Coronary artery (tissue), 2 donors: ENCODE results near the gene SLC6A1.

Experiments used
- DNase-seq: peaks from one replicate; pipeline ENCODE4 v3.0.0-alpha.2; 2017; ENCODE audit warnings: low spot score
- H3K27ac ChIP-seq, 2 donors: fragments of 200-600 bp; sonication (generic); one replicate each; pipeline ENCODE4 v1.5.1; 2016 to 2019
- H3K4me3 ChIP-seq: fragments of 200-600 bp; sonication (generic); 2 replicates; pipeline ENCODE4 v1.5.1; 2016; ENCODE audit warnings: mild to moderate bottlenecking, moderate library complexity
- CTCF ChIP-seq: fragments of 200-600 bp; sonication (generic); IDR thresholded peaks from one replicate; pipeline ENCODE4 v1.5.1; 2019; ENCODE audit warnings: antibody characterized with exemption

The SLC6A1 gene

GRCh38 chr3:10975695-10976234 is 16.8 kb upstream of the SLC6A1 start:
- no peak for DNase-seq
- TF ChIP-seq CTCF, result no peak
- no peak overlapping the region for H3K27ac ChIP-seq
- H3K4me3 ChIP-seq, result no peak overlapping the region

- DNase-seq, result no peak
- H3K27ac ChIP-seq, result no peak overlapping the region
- no peak for TF ChIP-seq CTCF
- H3K4me3 ChIP-seq, result no peak overlapping the region
Measured at GRCh38 chr3:10976770-10977169, 15.8 kb upstream of the SLC6A1 start.

- DNase-seq, result no peak
- no peak for TF ChIP-seq CTCF
- Histone ChIP-seq H3K4me3 (no peak overlapping the region), H3K27ac (no peak overlapping the region)
Measured at GRCh38 chr3:10977892-10978510, 14.5 kb upstream of the SLC6A1 start.

GRCh38 chr3:10978956-10979355 is 13.6 kb upstream of the SLC6A1 start:
- DNase-seq, result no peak
- no peak overlapping the region for H3K27ac ChIP-seq
- H3K4me3 ChIP-seq, result no peak overlapping the region
- no peak for TF ChIP-seq CTCF

GRCh38 chr3:10980312-10980711 is 12.2 kb upstream of the SLC6A1 start:
- DNase-seq, result no peak
- H3K4me3 ChIP-seq, result no peak overlapping the region
- no peak overlapping the region for H3K27ac ChIP-seq
- no peak for TF ChIP-seq CTCF

GRCh38 chr3:10981031-10981430 is 11.5 kb upstream of the SLC6A1 start:
- no peak for TF ChIP-seq CTCF
- Histone ChIP-seq H3K27ac (no peak overlapping the region), H3K4me3 (no peak overlapping the region)
- DNase-seq, result no peak

- TF ChIP-seq CTCF, result no peak
- Histone ChIP-seq H3K27ac (no peak overlapping the region), H3K4me3 (no peak overlapping the region)
- no peak for DNase-seq
Measured at GRCh38 chr3:10981961-10982360, 10.6 kb upstream of the SLC6A1 start.
